Activated B cell treated with CpG ODN at 0.5 μM for 24 hours (primary cell): Measurements from ENCODE around the gene SBK3. TPM values are rescaled to one million over a fixed set of nuclear protein-coding genes. Genes with fewer than 3 reads are reported as not detected.

Experiments
- ATAC-seq: fragments of 200-7000 bp; cut with Tn5 transposase; one replicate; pipeline ENCODE4 v1.10.0; 2021; ENCODE audit warnings: low read depth, mild to moderate bottlenecking, moderate library complexity
- CTCF ChIA-PET: fragments of 350-600 bp; sonication (Branson Sonifier 250); formaldehyde crosslinking; loops from one replicate; lab custom pipeline; 2021; ENCODE audit warnings: antibody characterized with exemption; lab: Charles Lee
- POLR2A ChIA-PET: fragments of 350-600 bp; sonication (Branson Sonifier 250); formaldehyde crosslinking; loops from one replicate; lab custom pipeline; 2021; ENCODE audit warnings: antibody characterized with exemption; lab: Charles Lee
- DNase-seq: peaks from one replicate; pipeline ENCODE4 v3.0.0; 2022
- H3K27ac Mint-ChIP-seq: one replicate; pipeline ENCODE4 v1.8.0; 2020; ENCODE audit warnings: mixed read lengths
- H3K27me3 Mint-ChIP-seq: one replicate; pipeline ENCODE4 v1.8.0; 2021; ENCODE audit warnings: mixed read lengths
- H3K36me3 Mint-ChIP-seq: one replicate; pipeline ENCODE4 v1.8.0; 2021; ENCODE audit warnings: low read depth, mixed read lengths
- H3K4me1 Mint-ChIP-seq: one replicate; pipeline ENCODE4 v1.8.0; 2021; ENCODE audit warnings: mixed read lengths
- H3K4me3 Mint-ChIP-seq: one replicate; pipeline ENCODE4 v1.8.0; 2020; ENCODE audit warnings: mild to moderate bottlenecking, mixed read lengths
- H3K9me3 Mint-ChIP-seq: one replicate; pipeline ENCODE4 v1.8.0; 2020; ENCODE audit warnings: mixed read lengths
- CTCF ChIP-seq: fragments of 200-600 bp; IDR thresholded peaks from one replicate; pipeline ENCODE4 v1.8.0; 2022; ENCODE audit warnings: antibody characterized with exemption, mild to moderate bottlenecking
- intact Hi-C: fragments of 100-400 bp; cut with micrococcal nuclease; formaldehyde crosslinking; loops from one replicate; pipeline ENCODE4 v1.15.1; 2024
- total RNA-seq: library from RNA; stranded (reverse); gene quantifications from 2 replicates; pipeline ENCODE4 v1.2.3, GENCODE V29; 2022

Gene SBK3
- total RNA-seq, 1 donor from 2014 or later = not detected

DNA sequence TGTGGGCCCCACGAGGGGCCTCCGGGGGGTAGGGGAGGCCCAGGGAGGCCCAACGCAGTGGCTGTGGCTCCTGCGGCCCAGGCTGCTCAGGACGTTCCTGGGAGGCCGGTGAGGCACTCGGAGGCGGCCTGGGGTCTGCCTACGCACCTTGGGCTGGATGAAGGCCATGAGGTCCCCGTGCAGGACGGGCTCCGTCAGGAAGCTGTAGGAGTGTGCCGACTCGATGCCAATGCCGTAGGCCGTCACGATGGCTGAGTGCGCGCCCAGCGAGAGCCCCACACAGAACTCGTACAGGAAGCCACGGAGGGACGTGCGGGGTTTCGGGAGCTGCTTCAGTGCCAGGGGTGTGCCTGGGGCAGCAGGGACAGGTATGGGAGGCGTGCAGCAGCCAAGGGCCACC is 14.3 kb downstream of the SBK3 start:
- Mint-ChIP-seq H3K9me3 (no peaks in the 10 kb centered on the region), H3K36me3 (no peaks in the 10 kb centered on the region), H3K4me3 (no peak overlapping the region), H3K27me3 (no peaks in the 10 kb centered on the region), H3K4me1 (no peaks in the 10 kb centered on the region), H3K27ac (no peak overlapping the region)
- POLR2A ChIA-PET = no interaction called here
- intact Hi-C loops = no loop called here
- CTCF ChIA-PET = no interaction called here
- ATAC-seq (no peak), DNase-seq (no peak)
- no peak for TF ChIP-seq CTCF

DNA sequence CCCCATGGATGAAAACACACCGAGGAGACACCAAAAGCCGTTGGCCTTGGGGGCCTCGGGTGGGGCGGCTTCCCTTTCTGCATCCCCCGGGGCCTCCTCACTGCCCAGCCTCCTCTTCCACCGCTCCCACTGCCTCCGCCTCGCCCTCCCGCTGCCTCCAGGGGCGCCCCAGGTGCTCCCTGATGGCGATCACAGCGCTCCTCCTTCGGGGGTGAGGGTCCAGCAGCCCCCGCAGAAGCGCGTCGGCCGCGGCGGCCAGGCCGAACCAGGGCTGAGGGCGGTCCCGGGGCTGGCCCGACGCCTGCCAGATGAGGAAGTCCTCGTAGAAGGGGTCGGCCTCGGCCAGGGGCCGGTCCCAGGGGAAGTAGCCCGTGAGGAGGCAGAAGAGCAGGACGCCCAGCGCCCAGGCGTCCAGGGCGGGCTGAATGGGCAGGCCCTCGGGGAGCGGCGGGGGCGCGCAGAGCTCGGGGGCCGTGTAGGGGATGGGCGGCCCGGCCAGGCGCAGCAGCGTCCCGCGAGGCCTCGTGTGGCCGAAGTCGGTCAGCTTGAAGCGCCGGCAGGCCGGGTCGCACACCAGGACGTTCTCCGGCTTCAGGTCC is 15.6 kb downstream of the SBK3 start:
- ATAC-seq (no peak), DNase-seq (no peak)
- intact Hi-C loops = no loop called here
- no peaks in the 10 kb centered on the region for H3K27me3 Mint-ChIP-seq
- ChIA-PET CTCF (no interaction called here), POLR2A (no interaction called here)
- no peak overlapping the region for H3K27ac Mint-ChIP-seq
- no peaks in the 10 kb centered on the region for H3K36me3 Mint-ChIP-seq
- H3K9me3 Mint-ChIP-seq = no peaks in the 10 kb centered on the region
- no peak overlapping the region for H3K4me3 Mint-ChIP-seq
- H3K4me1 Mint-ChIP-seq = no peaks in the 10 kb centered on the region
- TF ChIP-seq CTCF = no peak

GRCh38 chr19:55528030-55528803 is 17.1 kb downstream of the SBK3 start:
- no peak overlapping the region for H3K4me3 Mint-ChIP-seq
- no peaks in the 10 kb centered on the region for H3K9me3 Mint-ChIP-seq
- intact Hi-C loops = no loop called here
- H3K27me3 Mint-ChIP-seq = no peaks in the 10 kb centered on the region
- no peak for ATAC-seq
- H3K4me1 Mint-ChIP-seq = no peaks in the 10 kb centered on the region
- H3K36me3 Mint-ChIP-seq = no peaks in the 10 kb centered on the region
- ChIA-PET POLR2A (no interaction called here), CTCF (no interaction called here)
- no peak for TF ChIP-seq CTCF
- DNase-seq = no peak
- no peak overlapping the region for H3K27ac Mint-ChIP-seq

DNA sequence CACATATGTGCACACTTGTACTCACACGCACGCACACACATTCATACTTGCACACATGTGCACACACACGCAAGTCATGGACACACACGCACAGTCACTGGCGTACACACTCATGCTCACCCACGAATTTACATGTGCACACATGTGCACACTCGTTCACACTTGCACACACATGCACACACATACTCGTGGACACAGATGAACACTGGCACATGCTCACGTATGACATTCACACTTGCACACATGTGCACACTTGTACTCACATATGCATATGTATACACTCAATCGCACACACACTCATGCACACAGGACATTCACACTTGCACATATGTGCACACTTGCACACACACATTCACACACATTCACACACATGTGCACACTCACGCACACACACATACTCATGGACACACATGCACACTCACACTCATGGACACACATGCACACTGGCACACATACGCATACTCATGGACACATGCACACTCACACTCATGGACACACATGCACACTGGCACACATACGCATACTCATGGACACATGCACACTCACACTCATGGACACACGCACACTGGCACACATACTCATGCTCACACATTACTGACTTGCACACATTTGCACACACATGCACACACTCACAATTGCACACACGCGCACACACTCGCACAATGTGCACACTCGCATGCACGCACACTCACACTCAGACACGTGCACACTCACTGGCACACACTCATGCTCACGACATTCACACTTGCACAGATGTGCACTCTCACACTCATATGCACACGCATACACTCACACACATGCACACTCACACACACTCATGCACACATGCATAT is 17.9 kb downstream of the SBK3 start:
- Mint-ChIP-seq H3K4me1 (no peaks in the 10 kb centered on the region), H3K9me3 (no peaks in the 10 kb centered on the region), H3K36me3 (no peaks in the 10 kb centered on the region), H3K27ac (no peak overlapping the region), H3K27me3 (no peaks in the 10 kb centered on the region), H3K4me3 (no peak overlapping the region)
- DNase-seq = no peak
- ChIA-PET POLR2A (no interaction called here), CTCF (no interaction called here)
- no peak for TF ChIP-seq CTCF
- ATAC-seq = no peak
- intact Hi-C loops = no loop called here
